Mesothelial cell of epicardium (in vitro differentiated cells): ENCODE data around the gene AGER. TPM values are rescaled to one million over a fixed set of nuclear protein-coding genes. Genes with fewer than 3 reads are reported as not detected.
A peak's percentile ranks its signal among the peaks of the same experiment; 100 is the strongest.

ENCODE experiments used
- DNase-seq, 2 experiments: peaks; one replicate each; pipeline ENCODE4 v3.0.0; 2021; ENCODE audit warnings: low spot score in 2 of 2; ENCODE audit not compliant: unreplicated experiment in 2 of 2
- H3K27ac Mint-ChIP-seq: 2 replicates; pipeline ENCODE4 v1.8.0; 2021; ENCODE audit warnings: mixed read lengths
- H3K27me3 Mint-ChIP-seq: 2 replicates; pipeline ENCODE4 v1.8.0; 2021; ENCODE audit warnings: low read depth, mixed read lengths
- H3K36me3 Mint-ChIP-seq: 2 replicates; pipeline ENCODE4 v1.8.0; 2021; ENCODE audit warnings: mixed read lengths
- H3K4me1 Mint-ChIP-seq: 2 replicates; pipeline ENCODE4 v1.8.0; 2021; ENCODE audit warnings: mixed read lengths
- H3K4me3 Mint-ChIP-seq: 2 replicates; pipeline ENCODE4 v1.8.0; 2021; ENCODE audit warnings: mild to moderate bottlenecking, moderate library complexity, mixed read lengths
- H3K9me3 Mint-ChIP-seq: 2 replicates; pipeline ENCODE4 v1.8.0; 2021; ENCODE audit warnings: mixed read lengths
- CTCF ChIP-seq: fragments of 200-600 bp; sonication (generic); IDR thresholded peaks from one replicate; pipeline ENCODE4 v1.5.0; 2021; ENCODE audit warnings: antibody characterized with exemption; ENCODE audit not compliant: unreplicated experiment
- total RNA-seq: library from RNA; stranded (reverse); gene quantifications from 3 replicates; pipeline ENCODE4 v1.2.1, GENCODE V29; 2021

The AGER gene
- total RNA-seq, 1 donor from 2014 or later = 28.1 TPM

- Mint-ChIP-seq H3K36me3 (no peaks in the 10 kb centered on the region), H3K9me3 (peaks cover 8% of the 10 kb centered on the region), H3K27ac (no peak overlapping the region), H3K27me3 (peaks cover 15% of the 10 kb centered on the region), H3K4me1 (peaks cover 2% of the 10 kb centered on the region), H3K4me3 (no peak overlapping the region)
- DNase-seq = no peak
- no peak for TF ChIP-seq CTCF
Observed at GRCh38 chr6:32203426-32204267, 19.6 kb upstream of the AGER start.

GRCh38 chr6:32202186-32202585 lies 18.1 kb upstream of the AGER start:
- no peak for DNase-seq
- no peak overlapping the region for H3K27ac Mint-ChIP-seq
- H3K4me3 Mint-ChIP-seq = no peak overlapping the region
- peaks cover 8% of the 10 kb centered on the region for H3K9me3 Mint-ChIP-seq
- peaks cover 14% of the 10 kb centered on the region for H3K27me3 Mint-ChIP-seq
- H3K36me3 Mint-ChIP-seq = no peaks in the 10 kb centered on the region
- peaks cover 2% of the 10 kb centered on the region for H3K4me1 Mint-ChIP-seq
- TF ChIP-seq CTCF = no peak

GRCh38 chr6:32200711-32201475 lies 16.8 kb upstream of the AGER start:
- H3K4me1 Mint-ChIP-seq = peaks cover 11% of the 10 kb centered on the region
- H3K27me3 Mint-ChIP-seq = peaks cover 10% of the 10 kb centered on the region
- no peak overlapping the region for H3K27ac Mint-ChIP-seq
- TF ChIP-seq CTCF = no peak
- no peak for DNase-seq
- H3K4me3 Mint-ChIP-seq = no peak overlapping the region
- H3K36me3 Mint-ChIP-seq = no peaks in the 10 kb centered on the region
- no peaks in the 10 kb centered on the region for H3K9me3 Mint-ChIP-seq

- no peak for DNase-seq
- peaks cover 3% of the 10 kb centered on the region for H3K27me3 Mint-ChIP-seq
- no peak for TF ChIP-seq CTCF
- no peaks in the 10 kb centered on the region for H3K36me3 Mint-ChIP-seq
- H3K4me3 Mint-ChIP-seq = no peak overlapping the region
- H3K4me1 Mint-ChIP-seq = peaks cover 24% of the 10 kb centered on the region
- no peak overlapping the region for H3K27ac Mint-ChIP-seq
- H3K9me3 Mint-ChIP-seq = no peaks in the 10 kb centered on the region
Observed at GRCh38 chr6:32198866-32199265, 14.8 kb upstream of the AGER start.

- Mint-ChIP-seq H3K4me1 (peaks cover 28% of the 10 kb centered on the region), H3K9me3 (no peaks in the 10 kb centered on the region), H3K27ac (peak overlapping the region; percentile 12), H3K4me3 (no peak overlapping the region), H3K36me3 (no peaks in the 10 kb centered on the region), H3K27me3 (peaks cover under 1% of the 10 kb centered on the region)
- TF ChIP-seq CTCF = no peak
- no peak for DNase-seq
Observed at GRCh38 chr6:32198345-32198696, 14.3 kb upstream of the AGER start.
